Hepatocyte (in vitro differentiated cells): Measurements from ENCODE around the gene KMO. TPM values are rescaled to one million over a fixed set of nuclear protein-coding genes. Genes with fewer than 3 reads are reported as not detected.

Experiments used
- DNase-seq: peaks from one replicate; pipeline ENCODE4 v3.0.0-alpha.2; 2016; ENCODE audit warnings: low spot score
- H2AFZ ChIP-seq: fragments of 200-600 bp; sonication (generic); 2 replicates; pipeline ENCODE4 v1.6.0; 2016; ENCODE audit warnings: antibody characterized with exemption, mild to moderate bottlenecking
- H3K27ac ChIP-seq: fragments of 200-600 bp; sonication (generic); 2 replicates; pipeline ENCODE4 v1.5.1; 2016; ENCODE audit warnings: mild to moderate bottlenecking
- H3K27me3 ChIP-seq: fragments of 200-600 bp; sonication (generic); 2 replicates; pipeline ENCODE4 v1.6.1; 2016
- H3K36me3 ChIP-seq: fragments of 200-600 bp; sonication (generic); replicated peaks from 2 replicates; pipeline ENCODE4 v1.5.1; 2016; ENCODE audit warnings: low read depth; ENCODE audit not compliant: insufficient read depth
- H3K4me1 ChIP-seq: fragments of 200-600 bp; sonication (generic); 2 replicates; pipeline ENCODE4 v1.5.1; 2016; ENCODE audit warnings: mild to moderate bottlenecking, moderate library complexity; ENCODE audit not compliant: insufficient read depth
- H3K4me2 ChIP-seq: fragments of 200-600 bp; sonication (generic); 2 replicates; pipeline ENCODE4 v1.6.0; 2016
- H3K4me3 ChIP-seq: fragments of 200-600 bp; sonication (generic); 2 replicates; pipeline ENCODE4 v1.5.1; 2016; ENCODE audit warnings: mild to moderate bottlenecking
- H3K79me2 ChIP-seq: fragments of 200-600 bp; sonication (generic); 2 replicates; pipeline ENCODE4 v1.6.0; 2017; ENCODE audit warnings: mild to moderate bottlenecking
- H3K9me2 ChIP-seq: fragments of 200-600 bp; sonication (generic); replicated peaks from 2 replicates; pipeline ENCODE4 v1.6.0; 2017; ENCODE audit warnings: mild to moderate bottlenecking; ENCODE audit not compliant: insufficient read depth
- H3K9me3 ChIP-seq: fragments of 200-600 bp; sonication (generic); 2 replicates; pipeline ENCODE4 v1.5.1; 2016; ENCODE audit warnings: low read depth, mild to moderate bottlenecking
- H4K20me1 ChIP-seq: fragments of 200-600 bp; sonication (generic); 2 replicates; pipeline ENCODE4 v1.6.0; 2016; ENCODE audit warnings: mild to moderate bottlenecking; ENCODE audit not compliant: insufficient read depth, poor library complexity, severe bottlenecking
- CTCF ChIP-seq: fragments of 200-600 bp; sonication (generic); IDR thresholded peaks from 2 replicates; pipeline ENCODE4 v1.5.1; 2016; ENCODE audit warnings: antibody characterized with exemption, mild to moderate bottlenecking; ENCODE audit not compliant: poor library complexity
- EZH2 ChIP-seq: fragments of 200-600 bp; sonication (generic); IDR thresholded peaks from 2 replicates; pipeline ENCODE4 v1.6.1; 2016; ENCODE audit warnings: antibody characterized with exemption, mild to moderate bottlenecking, borderline replicate concordance
- EZH2phosphoT487 ChIP-seq: fragments of 200-600 bp; sonication (generic); IDR thresholded peaks from one replicate; pipeline ENCODE4 v1.6.1; 2018; ENCODE audit warnings: antibody characterized with exemption, mild to moderate bottlenecking, low read depth, moderate library complexity; ENCODE audit not compliant: unreplicated experiment, severe bottlenecking
- WGBS: methylation state at CpG from one replicate; pipeline ENCODE4 v1.1.6; 2016; ENCODE audit warnings: low lambda C conversion rate; ENCODE audit errors: missing lambda C conversion rate; 5-methylcytosine and 5-hydroxymethylcytosine counted together
- polyA plus RNA-seq: library from polyadenylated mRNA; unstranded; fragments of >200 nt; fragmentation: Nextera tagmentation; extraction: Ambion mirVana; gene quantifications from 2 replicates; pipeline ENCODE4 v1.2.1, GENCODE V29; 2016
- total RNA-seq: library from RNA; depleted of rRNA; stranded (reverse); fragments of >200 nt; gene quantifications from 2 replicates; pipeline ENCODE4 v1.2.3, GENCODE V29; 2014

KMO gene
- total and polyA plus RNA-seq, 2 experiments from 2014 or later = 1.4 to 2.8 TPM

- WGBS = 89% methylated on average over 5 of the region's 5 CpGs
- H3K79me2 ChIP-seq = no peaks in the 10 kb centered on the region
- H2AFZ ChIP-seq = no peak overlapping the region
Observed at GRCh38 chr1:241622669-241623068, 90.5 kb downstream of the KMO start.

GRCh38 chr1:241624935-241625334, 92.8 kb downstream of the KMO start:
- no peak overlapping the region for H3K4me2 ChIP-seq
- no peak for DNase-seq
- no peak overlapping the region for H3K27ac ChIP-seq
- 90% methylated on average over 2 of the region's 2 CpGs for WGBS
- H3K36me3 ChIP-seq = no peaks in the 10 kb centered on the region
- H3K79me2 ChIP-seq = no peaks in the 10 kb centered on the region
- TF ChIP-seq EZH2phosphoT487 (no peak), CTCF (no peak), EZH2 (no peak)
- no peaks in the 10 kb centered on the region for H3K9me2 ChIP-seq
- no peaks in the 10 kb centered on the region for H3K9me3 ChIP-seq
- no peaks in the 10 kb centered on the region for H4K20me1 ChIP-seq
- no peak overlapping the region for H3K4me3 ChIP-seq
- H2AFZ ChIP-seq = no peak overlapping the region
- H3K27me3 ChIP-seq = no peaks in the 10 kb centered on the region
- H3K4me1 ChIP-seq = no peaks in the 10 kb centered on the region

More at GRCh38 chr1:241622669-241623068, 90.5 kb downstream of the KMO start:
- no peaks in the 10 kb centered on the region for H3K9me3 ChIP-seq
- no peaks in the 10 kb centered on the region for H3K9me2 ChIP-seq
- H3K27me3 ChIP-seq = no peaks in the 10 kb centered on the region
- H3K4me3 ChIP-seq = no peak overlapping the region
- H3K4me1 ChIP-seq = no peaks in the 10 kb centered on the region
- DNase-seq = no peak
- no peak overlapping the region for H3K27ac ChIP-seq
- no peaks in the 10 kb centered on the region for H3K36me3 ChIP-seq
- TF ChIP-seq EZH2phosphoT487 (no peak), EZH2 (no peak), CTCF (no peak)
- H3K4me2 ChIP-seq = no peak overlapping the region
- no peaks in the 10 kb centered on the region for H4K20me1 ChIP-seq

GRCh38 chr1:241627453-241628259, 95.5 kb downstream of the KMO start:
- Histone ChIP-seq H2AFZ (no peak overlapping the region), H3K9me3 (no peaks in the 10 kb centered on the region), H3K27me3 (no peaks in the 10 kb centered on the region), H3K79me2 (no peaks in the 10 kb centered on the region), H3K9me2 (no peaks in the 10 kb centered on the region), H3K27ac (no peak overlapping the region), H3K36me3 (no peaks in the 10 kb centered on the region), H3K4me1 (no peaks in the 10 kb centered on the region), H3K4me2 (no peak overlapping the region), H3K4me3 (no peak overlapping the region), H4K20me1 (no peaks in the 10 kb centered on the region)
- DNase-seq = peak; percentile 67
- 84% methylated on average over 9 of the region's 9 CpGs for WGBS
- TF ChIP-seq EZH2 (no peak), CTCF (peak; percentile 62)
